Suprapubic skin (tissue), 4 donors: ENCODE measurements around the gene TMPRSS4. TPM values are rescaled to one million over a fixed set of nuclear protein-coding genes. Genes with fewer than 3 reads are reported as not detected.

Experiments
- DNase-seq, 2 donors: peaks; one replicate each; pipeline ENCODE4 v3.0.0-alpha.2; 2019; ENCODE audit warnings: low spot score in 2 of 2
- H3K27ac ChIP-seq: fragments of 200-600 bp; sonication (generic); one replicate; pipeline ENCODE4 v1.5.1; 2019
- H3K27me3 ChIP-seq: fragments of 200-600 bp; sonication (generic); one replicate; pipeline ENCODE4 v1.5.1; 2019
- H3K36me3 ChIP-seq: fragments of 200-600 bp; sonication (generic); one replicate; pipeline ENCODE4 v1.5.1; 2019
- H3K4me1 ChIP-seq: fragments of 200-600 bp; sonication (generic); one replicate; pipeline ENCODE4 v1.5.1; 2019
- H3K4me3 ChIP-seq: fragments of 200-600 bp; sonication (generic); one replicate; pipeline ENCODE4 v1.5.1; 2019; ENCODE audit warnings: mild to moderate bottlenecking
- H3K9me3 ChIP-seq: fragments of 200-600 bp; sonication (generic); one replicate; pipeline ENCODE4 v1.5.1; 2019
- CTCF ChIP-seq, 2 donors: fragments of 200-600 bp in 1 of 2; fragments of 450-650 bp in 1 of 2; sonication (generic) in 1 of 2; IDR thresholded peaks; one replicate each; pipeline ENCODE4 v1.5.1; 2016 to 2019; ENCODE audit warnings: antibody characterized with exemption in 2 of 2, mild to moderate bottlenecking in 1 of 2, moderate library complexity in 1 of 2
- EP300 ChIP-seq: sonication (generic); formaldehyde crosslinking; IDR thresholded peaks from one replicate; pipeline ENCODE4 v1.6.1; 2017; ENCODE audit warnings: antibody characterized with exemption
- POLR2A ChIP-seq, 2 donors: fragments of 450-650 bp; IDR thresholded peaks; one replicate each; pipeline ENCODE4 v1.6.1; 2017; ENCODE audit warnings: antibody characterized with exemption in 2 of 2, mild to moderate bottlenecking in 2 of 2, moderate library complexity in 2 of 2
- POLR2AphosphoS5 ChIP-seq, 3 donors: sonication (generic); formaldehyde crosslinking; IDR thresholded peaks; one replicate each; pipeline ENCODE4 v1.6.1; 2017; ENCODE audit warnings: antibody characterized with exemption in 3 of 3
- WGBS: methylation state at CpG from one replicate; pipeline ENCODE4 v1.1.5; 2018; 5-methylcytosine and 5-hydroxymethylcytosine counted together
- total RNA-seq, 4 donors: library from RNA; depleted of rRNA; stranded (reverse); fragments of >200 nt; gene quantifications; one replicate each; pipeline ENCODE4 v1.1.0, GENCODE V29; 2016

Gene TMPRSS4
- total RNA-seq, 4 donors from 2014 or later, result 1.6 to 17.0 (median 2.4) TPM

GRCh38 chr11:118056806-118057205 lies 20.1 kb upstream of the TMPRSS4 start:
- WGBS, result 85% methylated on average over 8 of the region's 8 CpGs
- Histone ChIP-seq H3K36me3 (no peaks in the 10 kb centered on the region), H3K27me3 (no peaks in the 10 kb centered on the region), H3K4me1 (peaks cover 18% of the 10 kb centered on the region), H3K27ac (no peak overlapping the region), H3K4me3 (no peak overlapping the region), H3K9me3 (no peaks in the 10 kb centered on the region)
- TF ChIP-seq POLR2A (IDR thresholded peaks at IDR 0.05), result no peak
- TF ChIP-seq POLR2AphosphoS5 (IDR thresholded peaks at IDR 0.05), result no peak
- no peak for TF ChIP-seq EP300
- no peak for TF ChIP-seq CTCF (IDR thresholded peaks at IDR 0.05)
- peak; percentile 27 to 55 for DNase-seq

- WGBS, result 79% methylated on average over 14 of the region's 14 CpGs
- DNase-seq, result peak; percentile 52 to 59
- Histone ChIP-seq H3K4me1 (peaks cover 18% of the 10 kb centered on the region), H3K27me3 (no peaks in the 10 kb centered on the region), H3K9me3 (no peaks in the 10 kb centered on the region), H3K36me3 (no peaks in the 10 kb centered on the region), H3K4me3 (no peak overlapping the region), H3K27ac (no peak overlapping the region)
- TF ChIP-seq EP300, result no peak
- no peak for TF ChIP-seq CTCF (IDR thresholded peaks at IDR 0.05)
- TF ChIP-seq POLR2A (IDR thresholded peaks at IDR 0.05), result no peak
- no peak for TF ChIP-seq POLR2AphosphoS5 (IDR thresholded peaks at IDR 0.05)
Measured at GRCh38 chr11:118057251-118058145, 19.4 kb upstream of the TMPRSS4 start.

GRCh38 chr11:118058311-118059245 lies 18.3 kb upstream of the TMPRSS4 start:
- TF ChIP-seq POLR2A (IDR thresholded peaks at IDR 0.05), result no peak
- TF ChIP-seq EP300, result no peak
- no peak for TF ChIP-seq POLR2AphosphoS5 (IDR thresholded peaks at IDR 0.05)
- no peak for TF ChIP-seq CTCF (IDR thresholded peaks at IDR 0.05)
- H3K4me3 ChIP-seq, result no peak overlapping the region
- DNase-seq, result peak; percentile 56 to 59

GRCh38 chr11:118059246-118059940 lies 17.5 kb upstream of the TMPRSS4 start:
- TF ChIP-seq EP300, result no peak
- TF ChIP-seq CTCF (IDR thresholded peaks at IDR 0.05), result no peak
- TF ChIP-seq POLR2AphosphoS5 (IDR thresholded peaks at IDR 0.05), result no peak
- no peak for TF ChIP-seq POLR2A (IDR thresholded peaks at IDR 0.05)
- Histone ChIP-seq H3K9me3 (no peaks in the 10 kb centered on the region), H3K4me1 (peaks cover 18% of the 10 kb centered on the region), H3K4me3 (no peak overlapping the region), H3K27me3 (no peaks in the 10 kb centered on the region), H3K36me3 (no peaks in the 10 kb centered on the region), H3K27ac (no peak overlapping the region)
- peak; percentile 31 to 69 for DNase-seq
- 76% methylated on average over 11 of the region's 11 CpGs for WGBS

More at GRCh38 chr11:118058311-118059245, 18.3 kb upstream of the TMPRSS4 start:
- H3K36me3 ChIP-seq, result no peaks in the 10 kb centered on the region
- no peaks in the 10 kb centered on the region for H3K9me3 ChIP-seq
- WGBS, result 82% methylated on average over 20 of the region's 20 CpGs
- H3K27ac ChIP-seq, result no peak overlapping the region
- no peaks in the 10 kb centered on the region for H3K27me3 ChIP-seq
- peaks cover 18% of the 10 kb centered on the region for H3K4me1 ChIP-seq
